LNCAP (cell line): ENCODE data around the gene PLPP7.

Experiments
- CTCF ChIP-seq: fragments of 450-650 bp; IDR thresholded peaks from 2 replicates; pipeline ENCODE4 v1.5.1; 2017; ENCODE audit warnings: mild to moderate bottlenecking

PLPP7 gene

GRCh38 chr9:131281119-131281965 lies 8.2 kb upstream of the PLPP7 start:
- TF ChIP-seq CTCF, result no peak

GRCh38 chr9:131282175-131282574 lies 7.3 kb upstream of the PLPP7 start:
- no peak for TF ChIP-seq CTCF

GRCh38 chr9:131282688-131283422 lies 6.7 kb upstream of the PLPP7 start:
- no peak for TF ChIP-seq CTCF

GRCh38 chr9:131284856-131285255 lies 4.7 kb upstream of the PLPP7 start:
- no peak for TF ChIP-seq CTCF

GRCh38 chr9:131287359-131287758 lies 2.2 kb upstream of the PLPP7 start:
- TF ChIP-seq CTCF, result no peak

GRCh38 chr9:131288217-131288616 lies 1.3 kb upstream of the PLPP7 start:
- TF ChIP-seq CTCF, result no peak

GRCh38 chr9:131290036-131290766 lies 678 bp downstream of the PLPP7 start:
- TF ChIP-seq CTCF, result no peak
